GM06990 (cell line): ENCODE data around the gene VPS37B.
"Not testable (repeated sequence)": the region's sequence is repeated elsewhere in the genome, so short reads cannot be mapped to it uniquely, and the experiment has no call there.

ENCODE experiments used
- DNase-seq: peaks from one replicate; pipeline ENCODE4 v3.0.0-alpha.2; 2011; ENCODE audit not compliant: insufficient read length; ENCODE audit errors: extremely low read depth
- H3K27me3 ChIP-seq: replicated peaks from 2 replicates; pipeline ENCODE4 v1.6.0; 2011; ENCODE audit warnings: low read length; ENCODE audit not compliant: control insufficient read depth, insufficient read depth
- H3K36me3 ChIP-seq: 2 replicates; pipeline ENCODE4 v1.5.1; 2011; ENCODE audit warnings: low read length; ENCODE audit not compliant: control insufficient read depth, insufficient read depth
- H3K4me3 ChIP-seq: replicated peaks from 2 replicates; pipeline ENCODE4 v1.5.1; 2011; ENCODE audit warnings: low read depth, mild to moderate bottlenecking, control low read depth, low read length
- CTCF ChIP-seq: IDR thresholded peaks from 2 replicates; pipeline ENCODE4 v1.5.1; 2011; ENCODE audit warnings: low read length, control low read depth, mild to moderate bottlenecking, inconsistent platforms; ENCODE audit not compliant: insufficient read depth, poor library complexity, severe bottlenecking

VPS37B gene

GRCh38 chr12:122917507-122918121 lies 21.7 kb upstream of the VPS37B start:
- DNase-seq = no peak
- Histone ChIP-seq H3K36me3 (no peaks in the 10 kb centered on the region), H3K4me3 (no peak overlapping the region), H3K27me3 (no peaks in the 10 kb centered on the region)
- TF ChIP-seq CTCF = no peak

GRCh38 chr12:122909442-122910288 lies 13.7 kb upstream of the VPS37B start:
- Histone ChIP-seq H3K27me3 (no peaks in the 10 kb centered on the region), H3K36me3 (no peaks in the 10 kb centered on the region), H3K4me3 (no peak overlapping the region)
- no peak for DNase-seq
- no peak for TF ChIP-seq CTCF

- no peak for DNase-seq
- no peak for TF ChIP-seq CTCF
These were observed 13.0 kb upstream of the VPS37B start for GRCh38 chr12:122908915-122909314.

GRCh38 chr12:122905258-122905657 lies 9.3 kb upstream of the VPS37B start:
- not testable (repeated sequence) for H3K4me3 ChIP-seq, H3K36me3 ChIP-seq, DNase-seq, H3K27me3 ChIP-seq

More at GRCh38 chr12:122908915-122909314, 13.0 kb upstream of the VPS37B start:
- Histone ChIP-seq H3K27me3 (no peaks in the 10 kb centered on the region), H3K4me3 (no peak overlapping the region), H3K36me3 (no peaks in the 10 kb centered on the region)

GRCh38 chr12:122903693-122904034 lies 7.7 kb upstream of the VPS37B start:
- H3K27me3 ChIP-seq = no peaks in the 10 kb centered on the region
- H3K36me3 ChIP-seq = no peaks in the 10 kb centered on the region
- no peak for DNase-seq
- no peak overlapping the region for H3K4me3 ChIP-seq
- TF ChIP-seq CTCF = no peak

GRCh38 chr12:122902854-122903692 lies 7.1 kb upstream of the VPS37B start:
- H3K4me3 ChIP-seq = no peak overlapping the region
- H3K27me3 ChIP-seq = no peaks in the 10 kb centered on the region
- DNase-seq = no peak
- TF ChIP-seq CTCF = no peak
- H3K36me3 ChIP-seq = no peaks in the 10 kb centered on the region
